Renal pelvis (tissue), 4 donors: ENCODE data around the gene EGR1. TPM values are rescaled to one million over a fixed set of nuclear protein-coding genes. Genes with fewer than 3 reads are reported as not detected.

Source experiments
- DNase-seq: peaks from one replicate; pipeline ENCODE4 v3.0.0-alpha.2; 2013
- polyA plus RNA-seq, 3 donors: library from polyadenylated mRNA; unstranded; fragments of 120-200 nt; gene quantifications; one replicate each; pipeline ENCODE4 v1.2.1, GENCODE V29; 2013; ENCODE audit not compliant: insufficient read length in 3 of 3

The EGR1 gene
- polyA plus RNA-seq, 3 donors = 43.5 to 66.2 (median 58.3) TPM

DNA sequence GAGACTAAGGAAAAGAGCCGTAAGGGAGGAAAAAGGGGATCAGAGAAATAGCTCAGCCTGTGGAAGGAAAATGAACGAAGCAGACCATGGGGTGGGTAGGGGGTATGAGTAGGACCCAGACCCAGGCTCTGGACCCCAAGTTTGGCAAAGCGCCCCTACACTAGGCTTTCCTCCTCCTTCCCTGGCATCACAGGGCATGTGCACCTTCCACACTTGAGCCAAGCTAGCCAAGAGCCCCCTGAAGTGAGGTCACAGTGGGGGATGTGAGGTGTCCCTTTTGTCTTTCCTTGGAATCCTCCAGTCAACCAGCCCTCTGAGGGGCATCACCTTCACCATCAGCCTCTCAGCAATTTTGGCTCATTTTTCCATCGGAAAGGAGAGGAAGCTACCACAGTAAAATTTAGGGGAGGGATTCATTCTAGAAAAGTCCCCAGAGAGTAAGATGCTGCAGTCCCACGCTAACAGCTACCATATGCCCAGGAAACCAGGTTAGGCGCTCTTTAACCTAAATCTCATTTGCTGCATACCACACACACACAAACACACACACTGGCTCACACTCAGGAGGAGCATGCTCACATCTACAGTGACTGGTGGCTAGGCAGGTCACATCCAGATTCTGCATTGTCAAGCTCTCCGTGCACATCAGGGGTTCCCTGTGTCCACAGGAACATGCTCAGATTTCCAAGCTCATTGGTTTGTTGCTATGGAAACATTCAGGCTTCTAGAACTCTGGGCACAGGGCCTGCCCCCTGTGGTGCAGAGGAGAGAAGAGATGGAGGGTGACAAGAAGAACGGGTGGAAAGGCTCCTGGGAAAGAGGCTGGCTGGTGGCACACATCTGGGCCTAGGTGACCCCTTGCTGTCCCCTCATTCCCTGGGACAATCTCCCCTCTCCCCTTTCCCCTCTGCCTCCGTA, 16.5 kb upstream of the EGR1 start:
- no peak for DNase-seq

DNA sequence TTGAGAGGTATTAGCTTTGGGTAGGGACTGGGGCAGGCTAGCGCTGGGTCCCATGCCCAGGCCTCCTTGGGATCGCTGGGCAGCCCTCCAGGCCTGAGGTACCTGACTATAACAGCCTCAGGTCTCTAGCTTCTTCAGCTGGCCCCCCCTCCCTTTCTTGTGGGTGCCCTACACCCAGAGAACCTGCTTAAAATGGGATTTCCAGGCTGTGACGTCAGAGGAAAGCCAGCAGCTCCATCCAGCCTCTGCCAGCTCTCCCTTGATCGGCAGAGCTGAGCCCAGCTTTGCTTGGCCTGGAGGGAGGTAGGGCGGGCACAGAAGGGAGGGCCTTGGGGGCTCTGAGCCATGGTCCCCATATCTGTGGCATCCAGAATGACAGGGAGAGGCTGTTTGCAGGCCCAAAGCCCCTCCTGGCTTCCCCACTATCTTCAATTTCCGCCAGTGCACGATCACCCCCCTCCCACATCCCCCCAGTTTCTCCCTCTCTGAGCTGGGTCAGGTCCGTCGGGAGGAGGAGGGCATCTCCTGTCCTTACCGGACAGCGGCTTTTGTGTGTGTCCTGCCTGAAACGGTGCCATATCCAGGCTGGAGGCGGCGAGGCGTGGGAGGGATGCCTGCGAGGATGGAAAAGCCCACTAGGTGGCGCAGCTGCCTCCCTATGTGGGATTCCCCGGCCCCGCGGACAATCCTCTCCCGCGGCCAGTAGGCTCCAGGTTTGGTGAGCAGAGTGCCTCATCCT, 15.6 kb upstream of the EGR1 start:
- DNase-seq = peak; percentile 83

DNA sequence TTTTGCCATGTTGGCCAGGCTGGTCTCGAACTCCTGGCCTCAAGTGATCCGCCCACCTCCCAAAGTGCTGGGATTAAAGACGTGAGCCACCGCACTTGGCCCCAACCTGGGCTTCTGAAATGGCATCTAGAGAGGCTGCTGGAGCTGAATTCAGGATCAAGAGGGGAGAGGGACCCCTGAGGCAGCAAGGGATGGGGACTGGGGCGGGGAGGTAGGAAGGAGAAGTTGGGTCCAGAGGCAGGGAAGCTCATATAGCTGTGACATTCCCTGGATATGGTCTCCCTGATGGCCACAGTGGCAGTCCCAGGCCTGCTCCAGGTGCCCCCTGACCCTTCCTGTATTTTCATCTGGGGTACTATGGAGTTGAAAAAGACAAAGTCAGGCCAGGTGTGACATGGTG, 14.3 kb upstream of the EGR1 start:
- no peak for DNase-seq

DNA sequence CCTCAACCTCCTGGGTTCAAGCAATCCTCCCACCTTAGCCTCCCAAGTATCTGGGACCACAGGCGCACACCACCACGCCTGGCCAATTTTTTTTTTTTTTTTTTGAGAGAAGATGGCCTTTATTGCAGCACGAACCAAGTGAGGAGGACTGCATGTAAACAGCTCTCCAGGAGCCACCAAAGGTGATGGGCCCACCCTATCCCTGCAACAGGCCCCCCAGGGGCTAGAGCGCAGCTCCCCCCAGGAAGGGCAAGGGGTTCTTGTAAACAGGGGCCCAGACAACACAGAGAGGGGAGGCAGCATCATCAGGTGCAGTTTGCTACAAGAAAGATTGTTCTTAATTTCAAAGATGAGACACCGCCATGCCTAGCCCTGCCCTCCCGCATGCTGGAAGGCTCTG, 12.6 kb upstream of the EGR1 start:
- DNase-seq = no peak

DNA sequence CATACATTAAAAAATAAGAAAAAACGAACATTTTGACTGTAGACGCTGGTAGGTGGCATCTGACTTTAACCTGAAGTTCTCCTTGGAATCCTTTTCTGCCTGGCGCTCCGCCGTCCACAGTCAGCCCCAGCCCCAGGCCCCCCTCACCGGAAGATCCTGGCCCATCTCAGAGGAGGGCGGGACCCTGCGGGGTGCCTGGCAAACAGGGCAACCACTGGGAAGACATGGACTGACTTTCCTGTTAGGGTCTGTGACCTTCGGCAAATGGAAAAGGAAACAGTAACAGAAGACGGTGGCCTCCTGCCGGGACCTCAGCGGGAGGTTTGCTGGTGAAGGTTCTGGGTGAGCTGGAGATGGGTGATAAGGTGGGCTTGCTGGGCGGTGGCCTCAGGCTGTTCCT, 11.7 kb upstream of the EGR1 start:
- no peak for DNase-seq

DNA sequence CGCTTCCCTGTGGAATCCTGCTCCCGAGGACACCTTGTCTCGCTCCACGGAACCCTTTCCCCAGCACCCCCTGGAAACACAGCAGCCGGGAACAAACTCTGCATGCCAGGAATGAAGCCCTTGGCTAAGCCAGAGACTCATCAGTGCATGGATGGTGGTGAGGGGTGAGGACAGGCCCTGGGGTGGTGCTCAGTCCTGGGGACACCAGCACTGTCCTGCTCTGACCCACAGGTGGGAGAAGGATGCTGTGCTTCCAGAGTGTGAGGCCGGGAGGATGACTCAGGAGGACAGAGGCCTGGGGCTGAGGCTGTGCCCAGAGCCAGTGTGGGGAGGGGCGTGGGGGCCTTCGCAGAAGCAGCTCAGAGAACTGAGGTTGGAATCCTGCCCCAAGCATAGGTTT, 11.2 kb upstream of the EGR1 start:
- DNase-seq = no peak

DNA sequence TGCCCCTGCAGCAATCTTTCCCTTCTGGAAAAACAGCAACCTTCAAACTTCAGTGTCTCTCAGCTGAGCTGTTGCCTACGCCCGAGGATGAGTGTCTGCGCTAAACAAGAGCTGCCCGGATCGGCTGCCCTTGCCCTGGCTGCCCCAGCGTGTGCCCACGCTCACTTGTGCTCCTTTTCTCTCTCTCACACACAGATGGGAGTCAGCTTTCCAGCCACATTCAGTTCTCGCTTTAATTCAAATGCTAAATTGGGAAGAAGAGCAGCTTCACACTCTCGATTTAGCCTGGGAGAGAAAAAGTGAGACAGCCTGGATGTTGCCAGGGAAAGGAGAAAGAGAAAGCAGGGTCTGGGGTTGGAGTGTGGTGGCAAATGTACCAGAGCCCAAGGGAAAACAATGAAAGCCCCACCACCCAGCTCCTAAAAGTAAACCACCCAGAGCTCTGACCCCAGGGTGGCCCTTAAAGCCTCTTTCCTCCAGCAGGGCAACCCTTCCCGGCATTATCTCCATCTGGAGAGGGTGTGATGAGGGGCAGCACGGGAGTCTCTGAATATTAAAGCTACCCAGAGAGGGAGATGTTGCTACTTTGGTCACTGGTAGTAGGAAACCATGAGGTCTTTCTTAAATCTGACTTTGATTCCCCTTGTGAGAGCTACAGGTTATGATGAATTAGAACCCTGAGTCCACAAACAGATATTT, 9.9 kb upstream of the EGR1 start:
- no peak for DNase-seq

DNA sequence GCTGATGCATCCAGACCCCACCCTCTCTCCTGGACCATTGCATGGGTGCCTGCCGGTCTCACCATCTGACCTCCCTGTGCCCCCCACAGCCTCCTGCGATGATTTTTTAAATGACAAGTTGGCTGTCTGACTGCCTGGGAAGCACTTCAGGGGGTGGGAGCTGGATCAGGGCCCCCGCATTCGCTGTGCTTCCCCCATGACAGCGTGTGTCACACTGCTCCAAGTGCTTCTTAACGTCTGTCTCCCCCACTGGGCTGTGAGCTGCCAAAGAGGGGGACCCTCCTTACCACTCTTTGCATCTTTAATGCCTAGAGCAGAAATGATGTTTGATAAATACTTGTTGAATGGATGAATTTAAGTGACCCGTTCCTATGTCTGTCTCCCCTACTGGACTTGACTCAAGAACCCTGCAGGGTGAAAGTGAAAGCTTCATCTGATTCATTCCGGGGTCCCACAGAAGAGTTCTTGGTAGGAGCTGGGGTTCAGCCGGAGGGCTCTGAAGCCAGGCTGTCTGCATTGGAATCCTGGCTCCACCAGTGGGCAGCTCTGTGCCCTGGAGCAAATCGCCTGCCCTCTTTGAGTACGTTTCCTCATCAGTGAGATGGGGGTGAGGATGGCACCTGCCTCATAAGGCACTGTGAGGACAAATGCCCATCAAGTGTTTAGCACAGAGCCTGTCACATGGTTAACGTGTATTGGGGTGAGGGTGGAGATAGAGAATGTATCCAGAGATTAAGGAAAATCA, 7.6 kb upstream of the EGR1 start:
- no peak for DNase-seq

DNA sequence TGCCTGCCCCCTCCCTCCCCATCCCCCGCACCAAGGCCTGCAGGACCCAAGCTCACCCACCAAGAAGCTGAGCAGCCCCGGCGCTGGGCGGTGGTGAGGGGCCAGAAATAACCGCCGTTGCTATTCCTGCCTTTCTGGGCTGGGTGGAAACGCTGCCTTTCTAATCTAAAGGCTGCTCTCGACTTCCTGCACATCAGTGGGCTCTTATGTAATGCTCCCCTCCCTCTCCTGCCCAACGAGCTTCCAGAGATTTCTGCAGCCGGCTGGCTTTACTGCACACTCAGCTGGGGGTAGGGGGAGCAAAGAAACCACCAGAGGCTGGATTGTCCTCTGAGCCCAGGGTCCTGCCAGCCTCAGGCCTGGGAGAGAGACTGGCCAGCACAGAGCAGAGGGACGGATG, 6.9 kb upstream of the EGR1 start:
- DNase-seq = no peak

DNA sequence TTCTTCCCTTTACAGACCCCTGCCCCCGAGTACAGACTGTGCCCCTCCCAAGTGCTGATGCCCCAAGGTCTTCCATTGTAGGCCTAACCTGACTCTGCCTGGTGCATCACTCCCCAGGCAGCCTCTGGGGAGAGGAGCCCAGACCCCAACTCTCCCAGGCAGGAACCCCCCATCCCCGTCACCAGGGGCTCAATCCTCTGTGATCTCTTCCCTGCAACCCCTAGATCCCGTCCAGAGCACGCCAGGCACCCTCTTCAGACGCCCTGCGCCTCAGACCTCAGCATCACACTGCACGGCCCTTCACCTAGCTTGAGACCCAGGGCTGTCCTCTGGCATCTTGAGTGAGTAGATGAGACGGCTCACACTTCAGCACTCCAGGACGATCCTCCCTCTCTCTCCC, 6.4 kb upstream of the EGR1 start:
- no peak for DNase-seq

DNA sequence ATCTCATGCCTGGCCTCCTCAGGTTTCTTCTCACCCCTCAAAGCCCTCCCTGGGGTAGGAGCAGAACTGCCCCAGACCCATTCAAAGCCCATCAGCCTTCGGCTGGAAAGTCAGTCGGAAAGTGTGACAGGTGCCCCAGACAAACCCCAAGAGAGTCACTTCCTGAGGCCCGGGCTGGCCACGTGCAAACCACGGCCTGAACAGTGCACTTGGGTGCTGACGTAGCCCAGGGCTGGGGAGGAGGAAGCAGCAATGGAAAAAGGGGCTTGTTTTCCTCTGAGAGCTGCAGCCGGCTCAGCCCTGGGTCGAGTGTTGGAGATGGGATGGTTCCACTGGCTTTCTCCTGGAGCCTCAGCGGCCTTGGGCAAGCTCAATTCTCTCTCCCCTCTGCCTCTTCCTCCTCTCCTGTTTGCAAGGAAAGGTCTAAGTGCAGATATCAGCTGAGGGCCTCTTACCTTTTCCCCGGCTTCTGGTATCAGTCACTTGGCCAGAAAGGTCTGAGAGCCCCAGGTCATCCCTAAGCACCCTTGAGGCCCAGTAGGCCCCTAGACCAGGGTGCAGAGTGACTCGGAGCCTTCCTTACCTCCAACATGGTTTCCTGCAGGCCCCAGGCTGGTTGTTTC, 5.9 kb upstream of the EGR1 start:
- DNase-seq = no peak

DNA sequence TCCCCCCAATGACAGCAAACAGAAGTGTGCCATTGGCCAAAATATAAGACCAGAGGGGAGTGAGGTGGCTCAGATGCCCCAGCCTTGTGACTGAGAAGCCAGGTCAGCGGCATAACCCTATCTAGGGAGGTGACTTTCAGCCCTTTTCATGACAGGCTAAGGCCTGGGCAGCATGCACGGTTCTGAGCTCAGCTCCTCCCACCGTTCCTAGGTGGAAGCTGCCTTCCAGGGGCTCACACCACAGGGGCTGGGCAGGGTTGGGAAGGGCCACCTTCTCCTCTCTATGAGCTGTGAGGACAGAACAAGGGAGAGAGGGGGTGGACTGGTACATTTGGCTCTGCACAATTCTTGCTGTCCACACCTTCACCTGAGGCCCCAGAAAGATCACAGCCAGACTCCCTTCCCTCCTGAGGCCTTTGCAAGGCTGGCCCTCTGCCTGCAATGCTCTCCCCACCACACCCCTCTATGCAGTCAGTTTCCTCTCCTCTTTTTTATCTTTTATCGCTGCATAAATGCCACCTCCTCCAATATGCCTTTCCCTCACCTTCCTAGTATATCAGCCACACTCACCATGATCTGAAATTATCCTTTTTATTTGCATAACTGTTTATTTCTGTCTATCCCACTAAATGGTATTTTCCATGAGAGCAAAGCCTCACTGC, 5.1 kb upstream of the EGR1 start:
- DNase-seq = no peak

DNA sequence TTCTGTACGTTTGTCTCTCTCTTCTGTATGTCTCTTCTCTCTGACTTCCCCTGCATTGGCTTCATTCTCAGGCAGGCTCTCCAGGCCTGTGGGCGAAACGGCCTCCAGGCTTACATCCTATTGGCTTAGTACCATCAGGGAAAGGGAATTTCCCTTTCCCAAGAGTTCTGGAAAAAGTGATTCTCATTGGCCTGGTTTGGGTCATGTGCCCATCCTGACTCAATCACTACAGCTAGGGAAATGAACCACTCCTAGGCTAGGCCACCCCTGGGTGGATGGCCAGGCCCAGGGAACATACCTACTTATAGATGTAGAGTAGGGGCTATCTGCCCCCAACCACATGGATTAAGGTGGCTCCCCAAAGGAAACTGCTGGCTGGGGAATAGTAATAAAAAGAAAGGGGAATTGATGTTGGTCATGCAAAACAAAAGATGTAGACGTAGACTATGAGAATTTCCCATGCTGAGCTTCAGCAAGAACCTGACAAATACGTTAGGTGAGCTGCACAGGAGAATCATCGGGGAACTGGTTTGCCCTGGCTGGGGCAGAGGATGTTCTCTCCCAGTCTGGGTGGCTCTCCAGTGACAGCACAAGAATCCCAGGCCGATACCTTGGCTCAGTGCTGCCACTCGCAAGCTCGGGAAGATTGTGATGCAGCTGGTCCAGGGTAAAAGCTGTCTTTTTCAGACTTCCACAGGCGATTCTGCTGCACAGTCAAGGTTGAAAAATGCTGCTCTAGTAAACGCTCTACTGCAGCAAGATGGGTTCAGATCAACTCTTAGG, 3.7 kb upstream of the EGR1 start:
- no peak for DNase-seq

DNA sequence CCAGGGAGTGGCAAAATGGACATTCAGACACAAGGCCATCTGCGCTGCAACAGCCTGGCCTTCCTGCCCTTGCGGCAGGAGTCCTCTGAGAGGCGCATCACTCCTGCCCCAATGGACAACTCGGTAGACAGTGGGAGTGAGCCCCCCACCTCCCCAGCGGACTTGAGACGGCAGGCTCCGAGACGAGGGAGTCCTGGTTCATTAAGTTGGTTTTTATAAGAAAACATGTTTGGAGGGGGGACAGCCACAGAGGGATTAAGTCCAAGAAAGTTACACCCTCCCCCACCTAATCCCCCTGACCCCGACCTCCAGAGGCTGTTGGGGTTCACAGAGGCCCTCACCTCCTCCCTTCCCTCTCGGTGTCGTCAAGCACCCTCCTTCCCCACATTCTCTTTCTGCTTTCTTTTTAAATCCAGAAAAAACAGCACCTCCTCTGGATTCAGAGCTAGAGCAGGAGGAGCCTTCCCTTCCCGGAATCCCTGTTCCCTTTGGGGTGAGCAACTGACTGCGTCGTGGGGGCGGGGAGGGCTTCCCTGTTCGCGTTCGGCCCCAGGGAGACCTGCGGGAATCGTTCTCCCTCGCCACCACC, 1.8 kb upstream of the EGR1 start:
- no peak for DNase-seq

DNA sequence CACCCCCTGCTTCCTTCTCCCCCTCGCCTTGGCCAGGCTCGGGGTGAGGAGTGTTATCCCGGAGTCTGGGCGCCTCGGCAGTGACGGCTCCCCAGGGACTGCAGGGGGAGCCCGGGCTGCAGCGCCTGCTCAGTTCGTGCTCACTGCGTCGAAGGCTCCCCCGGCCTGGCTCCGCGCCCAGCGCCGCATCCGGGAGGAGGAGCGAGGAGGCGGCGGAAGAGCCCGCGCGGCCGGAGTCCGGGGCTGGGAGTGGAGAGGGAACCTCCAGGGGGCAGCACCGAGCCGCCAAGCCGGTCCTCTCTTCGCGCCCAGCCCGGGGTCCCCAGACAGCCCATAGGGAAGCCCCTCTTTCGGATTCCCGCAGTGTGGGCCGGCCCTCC, 1.3 kb upstream of the EGR1 start:
- DNase-seq = peak; percentile 96

DNA sequence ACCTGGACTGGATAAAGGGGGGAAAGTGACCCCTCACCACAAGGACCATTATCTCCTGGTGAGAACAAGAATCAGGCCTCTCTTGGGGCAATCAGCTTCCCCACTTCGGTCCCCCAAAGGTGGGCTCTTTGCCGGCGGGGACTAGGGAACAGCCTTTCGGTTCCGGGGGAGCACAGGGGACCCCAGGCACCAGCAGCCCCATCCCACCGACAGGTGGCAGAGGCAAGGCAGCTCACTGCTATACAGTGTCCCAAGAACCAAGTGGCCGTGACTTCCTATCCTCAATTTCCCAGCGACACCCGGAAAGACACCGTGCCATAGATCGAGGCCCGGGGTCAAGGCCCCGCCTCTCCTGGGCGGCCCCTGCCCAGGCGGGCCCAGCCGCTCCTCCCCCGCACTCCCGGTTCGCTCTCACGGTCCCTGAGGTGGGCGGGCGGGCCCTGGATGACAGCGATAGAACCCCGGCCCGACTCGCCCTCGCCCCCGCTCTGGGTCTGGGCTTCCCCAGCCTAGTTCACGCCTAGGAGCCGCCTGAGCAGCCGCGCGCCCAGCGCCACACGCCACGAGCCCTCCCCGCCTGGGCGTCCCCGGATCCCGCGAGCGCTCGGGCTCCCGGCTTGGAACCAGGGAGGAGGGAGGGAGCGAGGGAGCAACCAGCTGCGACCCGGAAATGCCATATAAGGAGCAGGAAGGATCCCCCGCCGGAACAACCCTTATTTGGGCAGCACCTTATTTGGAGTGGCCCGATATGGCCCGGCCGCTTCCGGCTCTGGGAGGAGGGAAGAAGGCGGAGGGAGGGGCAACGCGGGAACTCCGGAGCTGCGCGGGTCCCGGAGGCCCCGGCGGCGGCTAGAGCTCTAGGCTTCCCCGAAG, 655 bp upstream of the EGR1 start:
- peak; percentile 99 for DNase-seq

DNA sequence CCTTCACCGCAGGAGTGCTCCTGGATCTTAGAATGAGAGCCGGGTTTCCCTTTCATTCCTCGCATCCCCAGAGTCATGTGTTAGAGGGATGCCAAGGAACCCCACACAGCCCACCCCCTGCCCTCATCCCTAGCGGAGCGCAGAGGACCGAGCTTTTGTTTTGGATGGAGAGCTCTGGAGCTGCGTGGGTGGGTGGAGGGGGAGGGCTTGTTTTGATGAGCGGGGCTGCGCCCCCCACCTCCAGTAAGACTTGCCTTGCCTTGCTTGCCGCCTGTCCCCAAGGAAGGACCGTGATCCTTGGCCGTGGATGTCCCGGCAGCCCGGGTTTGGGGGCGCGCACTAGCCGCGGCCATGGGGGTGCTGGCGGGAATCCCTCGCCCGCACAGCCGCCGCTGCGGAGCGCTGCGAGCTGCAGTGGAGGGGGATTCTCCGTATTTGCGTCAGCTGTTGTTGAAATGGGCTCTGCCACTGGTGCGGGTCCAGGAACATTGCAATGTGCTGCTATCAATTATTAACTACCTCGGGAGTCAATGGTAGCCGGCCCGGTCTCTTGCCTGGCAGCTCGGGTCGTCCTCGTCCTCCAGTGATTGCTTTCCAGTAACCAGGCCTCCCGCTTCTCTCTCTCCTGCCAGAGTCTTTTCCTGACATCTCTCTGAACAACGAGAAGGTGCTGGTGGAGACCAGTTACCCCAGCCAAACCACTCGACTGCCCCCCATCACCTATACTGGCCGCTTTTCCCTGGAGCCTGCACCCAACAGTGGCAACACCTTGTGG, 1.0 kb downstream of the EGR1 start:
- peak; percentile 50 for DNase-seq
